Amygdala (tissue), 56 donors: Measurements from ENCODE around the gene MOB2.

Experiments used
- DNase-seq, 56 donors: peaks; one replicate each; lab custom pipeline; 2025; lab: John Stamatoyannopoulos, UW

Gene MOB2

GRCh38 chr11:1486054-1486825, at the start of gene MOB2:
Gene MOB2 (minus strand): TSS chr11:1486779. CDS start chr11:1486556, 223 bp downstream.
- DNase-seq: peak in 14 of 56 donors; percentile 23 to 63 (median 40)

- DNase-seq: no peak
These were observed 48.1 kb upstream of the MOB2 start for GRCh38 chr11:1534682-1535081.

- DNase-seq: no peak
These were observed 47.6 kb upstream of the MOB2 start for GRCh38 chr11:1534171-1534570.

- no peak for DNase-seq
These were observed 46.8 kb upstream of the MOB2 start for GRCh38 chr11:1533342-1533725.

GRCh38 chr11:1532606-1533341, 46.2 kb upstream of the MOB2 start:
- no peak for DNase-seq

GRCh38 chr11:1532014-1532586, 45.5 kb upstream of the MOB2 start:
- DNase-seq: peak in 26 of 56 donors; percentile 22 to 74 (median 37)

- DNase-seq: peak in 1 of 56 donors; percentile 15
These were observed 45.0 kb upstream of the MOB2 start for GRCh38 chr11:1531449-1532013.

- DNase-seq: no peak
These were observed 44.3 kb upstream of the MOB2 start for GRCh38 chr11:1530686-1531448.

GRCh38 chr11:1529774-1530173, 43.2 kb upstream of the MOB2 start:
- no peak for DNase-seq

- DNase-seq: no peak
These were observed 42.7 kb upstream of the MOB2 start for GRCh38 chr11:1529286-1529685.

GRCh38 chr11:1528710-1529109, 42.1 kb upstream of the MOB2 start:
- no peak for DNase-seq

- DNase-seq: no peak
These were observed 40.2 kb upstream of the MOB2 start for GRCh38 chr11:1526785-1527184.

- no peak for DNase-seq
These were observed 37.2 kb upstream of the MOB2 start for GRCh38 chr11:1523779-1524178.

- no peak for DNase-seq
These were observed 36.5 kb upstream of the MOB2 start for GRCh38 chr11:1523077-1523476.

GRCh38 chr11:1522081-1522424, 35.5 kb upstream of the MOB2 start:
- no peak for DNase-seq

GRCh38 chr11:1521382-1522080, 35.0 kb upstream of the MOB2 start:
- no peak for DNase-seq

GRCh38 chr11:1520663-1521267, 34.2 kb upstream of the MOB2 start:
- peak in 1 of 56 donors; percentile 14 for DNase-seq

GRCh38 chr11:1520209-1520662, 33.7 kb upstream of the MOB2 start:
- no peak for DNase-seq
